TTC549 (cell line): ENCODE data around the gene NELL1.

ENCODE experiments used
- FAIRE-seq: peaks from 2 replicates; lab custom pipeline; 2012; peaks lifted over from hg19 to GRCh38; lab: Jason Lieb, UNC

Gene NELL1

GRCh38 chr11:21421711-21422329 lies 752.4 kb downstream of the NELL1 start:
- FAIRE-seq = no peak

- no peak for FAIRE-seq
These were observed 757.5 kb downstream of the NELL1 start for GRCh38 chr11:21426931-21427330.

GRCh38 chr11:21427726-21428125 lies 758.3 kb downstream of the NELL1 start:
- no peak for FAIRE-seq

GRCh38 chr11:21428796-21429195 lies 759.4 kb downstream of the NELL1 start:
- no peak for FAIRE-seq

- no peak for FAIRE-seq
These were observed 760.0 kb downstream of the NELL1 start for GRCh38 chr11:21429401-21429800.

GRCh38 chr11:21430537-21430936 lies 761.2 kb downstream of the NELL1 start:
- no peak for FAIRE-seq

GRCh38 chr11:21446939-21447590 lies 777.7 kb downstream of the NELL1 start:
- FAIRE-seq = no peak

GRCh38 chr11:21447871-21448270 lies 778.5 kb downstream of the NELL1 start:
- FAIRE-seq = no peak

GRCh38 chr11:21456186-21456585 lies 786.8 kb downstream of the NELL1 start:
- no peak for FAIRE-seq

- FAIRE-seq = no peak
These were observed 790.7 kb downstream of the NELL1 start for GRCh38 chr11:21460082-21460481.

GRCh38 chr11:21461701-21462100 lies 792.3 kb downstream of the NELL1 start:
- no peak for FAIRE-seq

GRCh38 chr11:21464601-21465193 lies 795.3 kb downstream of the NELL1 start:
- FAIRE-seq = no peak

- no peak for FAIRE-seq
These were observed 795.8 kb downstream of the NELL1 start for GRCh38 chr11:21465203-21465602.

GRCh38 chr11:21465920-21466319 lies 796.5 kb downstream of the NELL1 start:
- FAIRE-seq = no peak

GRCh38 chr11:21470521-21470920 lies 801.1 kb downstream of the NELL1 start:
- no peak for FAIRE-seq

- no peak for FAIRE-seq
These were observed 802.9 kb downstream of the NELL1 start for GRCh38 chr11:21472261-21472660.

- FAIRE-seq = no peak
These were observed 805.1 kb downstream of the NELL1 start for GRCh38 chr11:21474529-21474928.

- FAIRE-seq = no peak
These were observed 805.9 kb downstream of the NELL1 start for GRCh38 chr11:21475276-21475675.

GRCh38 chr11:21476588-21476987 lies 807.2 kb downstream of the NELL1 start:
- no peak for FAIRE-seq

GRCh38 chr11:21480240-21480639 lies 810.9 kb downstream of the NELL1 start:
- no peak for FAIRE-seq

- no peak for FAIRE-seq
These were observed 811.9 kb downstream of the NELL1 start for GRCh38 chr11:21481255-21481654.

GRCh38 chr11:21484039-21484438 lies 814.7 kb downstream of the NELL1 start:
- no peak for FAIRE-seq

- no peak for FAIRE-seq
These were observed 815.6 kb downstream of the NELL1 start for GRCh38 chr11:21485006-21485405.

- no peak for FAIRE-seq
These were observed 816.0 kb downstream of the NELL1 start for GRCh38 chr11:21485426-21485825.
